GM19324 (cell line): ENCODE data around the gene SYCP2.
A peak's percentile ranks its signal among the peaks of the same experiment; 100 is the strongest.

Experiments
- ATAC-seq: cut with Tn5 transposase; IDR thresholded peaks from one replicate; pipeline ENCODE4 v1.9.1; 2021; ENCODE audit warnings: mild to moderate bottlenecking, moderate library complexity; ENCODE audit not compliant: unreplicated experiment, low FRiP score

Gene SYCP2

DNA sequence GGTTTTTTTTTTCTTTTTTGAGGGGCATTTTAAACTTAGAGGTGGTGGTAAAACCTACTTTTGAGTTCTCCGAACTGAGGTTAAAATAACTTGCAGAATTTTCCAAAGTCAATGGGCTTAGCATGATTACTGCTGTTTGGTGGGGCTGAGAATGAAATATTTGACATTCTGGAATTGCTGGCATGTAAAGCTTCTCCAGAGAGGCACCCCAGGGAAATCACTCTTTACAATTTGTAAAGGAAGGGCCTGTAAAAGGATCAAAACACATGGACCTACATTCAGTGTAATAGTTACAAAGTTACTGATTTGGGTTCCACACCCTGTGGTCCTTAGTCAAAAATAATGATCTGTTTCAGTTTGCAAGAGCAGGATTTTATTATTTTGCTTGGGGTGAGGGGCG is 12.3 kb upstream of the SYCP2 start:
- no peak for ATAC-seq

- ATAC-seq, result no peak
These were observed 11.7 kb upstream of the SYCP2 start for GRCh38 chr20:59945175-59945574.

DNA sequence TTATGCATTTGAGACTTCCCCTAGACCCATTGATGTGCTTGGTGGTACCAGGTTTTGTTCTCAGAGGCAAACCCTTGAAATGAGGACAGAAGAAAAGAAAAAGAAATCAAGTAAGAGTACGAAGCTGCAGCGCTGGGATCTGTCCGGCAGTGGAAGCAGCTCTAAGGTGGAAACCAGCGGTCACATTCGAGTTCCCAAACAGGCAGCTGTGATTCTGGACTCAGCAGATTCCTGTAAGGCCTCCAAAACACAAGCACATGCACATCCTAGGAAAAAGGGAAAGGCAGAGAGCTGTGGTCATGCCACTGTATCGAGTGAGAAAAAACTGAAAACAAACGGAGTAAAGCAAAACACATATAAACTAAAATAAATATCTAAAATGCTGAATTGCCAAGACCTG is 11.3 kb upstream of the SYCP2 start:
- ATAC-seq, result no peak

DNA sequence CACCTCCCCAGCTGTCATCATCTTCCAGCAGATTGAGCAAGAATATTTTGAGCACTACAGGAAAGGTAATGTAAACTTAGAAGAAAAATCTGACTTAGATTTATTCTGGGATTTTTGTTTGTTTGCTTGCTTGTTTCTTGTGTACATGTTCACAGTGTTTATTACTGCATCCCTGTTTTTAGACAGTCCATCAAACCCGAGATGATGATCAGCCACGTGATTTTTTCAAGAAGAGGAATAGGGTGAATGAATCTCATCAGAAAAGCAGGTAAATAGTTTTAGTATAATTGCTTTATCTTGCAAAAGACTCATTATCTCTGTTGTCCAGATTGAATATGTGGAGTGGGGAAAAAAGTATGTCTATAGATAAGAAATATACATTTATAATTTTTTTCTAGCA is 8.8 kb upstream of the SYCP2 start:
- no peak for ATAC-seq

DNA sequence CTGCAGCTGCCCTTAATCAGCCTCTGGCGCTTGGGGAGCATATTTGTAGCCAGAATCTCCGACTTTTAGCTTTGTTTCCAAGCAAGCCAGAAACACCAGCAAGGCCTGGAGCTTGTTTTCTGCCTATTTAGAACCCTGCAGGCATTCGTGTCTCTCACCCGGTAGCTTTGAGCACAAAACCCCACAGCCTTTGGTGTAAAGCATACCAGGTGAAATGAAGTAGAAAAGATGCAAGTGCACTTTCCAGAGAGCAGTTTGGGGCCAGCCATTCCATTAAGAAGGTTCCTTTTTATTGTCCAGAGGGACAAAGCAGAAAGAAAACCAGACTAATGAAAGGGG is 7.5 kb upstream of the SYCP2 start:
- ATAC-seq, result no peak

DNA sequence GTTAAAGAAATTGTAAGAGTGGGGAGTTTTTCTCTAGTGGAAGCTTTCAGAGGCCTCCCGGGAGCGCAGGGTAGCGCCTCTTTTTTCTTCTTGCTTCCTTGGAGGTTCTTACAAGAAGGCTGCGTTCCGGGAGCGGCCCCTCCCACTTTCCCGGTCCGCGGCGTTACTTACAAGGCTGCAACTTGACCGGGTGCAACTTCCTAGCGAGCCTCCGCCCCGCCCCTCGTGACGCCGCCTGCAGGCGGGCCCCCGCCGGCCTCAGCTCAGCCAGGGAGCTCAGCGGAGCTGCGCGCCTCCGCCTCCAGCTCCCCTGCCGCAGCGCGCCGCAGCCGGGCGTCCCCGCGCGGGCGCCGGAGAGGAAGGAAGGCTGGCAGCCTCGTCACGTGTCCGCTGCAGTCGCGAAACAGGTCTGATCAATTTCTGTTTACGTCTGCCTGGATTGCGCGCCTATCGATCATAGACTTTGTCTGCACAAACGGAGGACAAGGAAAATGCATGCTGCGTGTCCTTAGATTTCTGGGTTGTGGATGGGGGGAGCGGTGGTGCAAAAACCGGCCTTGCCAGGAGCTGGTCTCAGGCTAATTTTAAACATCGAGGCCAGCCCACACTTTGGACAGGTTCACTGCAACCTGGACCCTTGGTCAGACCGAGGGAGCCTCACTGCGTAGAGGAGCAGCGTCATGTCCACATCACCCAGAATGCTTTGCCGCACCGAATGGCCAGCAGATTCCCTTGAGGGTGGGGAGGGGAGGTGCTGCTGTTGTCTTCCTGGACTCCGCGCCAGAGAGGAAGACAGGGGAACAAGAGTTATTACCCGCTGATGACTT is 6.9 kb upstream of the SYCP2 start, which contains the start of the genes FAM217B and PPP1R3D:
Gene FAM217B, plus strand, starts transcription at position 261 of the 827 bp plus-strand sequence. CDS start 3,555 bp downstream, outside the sequence.
Gene PPP1R3D, minus strand, starts transcription at position 177 of the 827 bp plus-strand sequence. CDS start 374 bp downstream, outside the sequence.
- peak; percentile 97 for ATAC-seq

DNA sequence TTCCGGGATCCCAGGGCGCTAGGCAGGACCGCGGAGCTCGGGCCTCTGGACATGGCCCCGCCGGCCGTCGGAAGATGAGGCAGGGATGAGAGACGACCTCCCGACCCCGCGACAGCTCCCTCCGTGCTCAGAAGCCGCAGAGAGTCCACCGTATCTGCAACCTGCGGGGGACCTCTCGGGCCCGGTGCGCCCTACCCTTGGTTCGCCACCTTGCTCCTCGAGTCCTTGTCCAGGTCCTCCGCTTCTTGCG is 6.4 kb upstream of the SYCP2 start:
- peak; percentile 31 for ATAC-seq

DNA sequence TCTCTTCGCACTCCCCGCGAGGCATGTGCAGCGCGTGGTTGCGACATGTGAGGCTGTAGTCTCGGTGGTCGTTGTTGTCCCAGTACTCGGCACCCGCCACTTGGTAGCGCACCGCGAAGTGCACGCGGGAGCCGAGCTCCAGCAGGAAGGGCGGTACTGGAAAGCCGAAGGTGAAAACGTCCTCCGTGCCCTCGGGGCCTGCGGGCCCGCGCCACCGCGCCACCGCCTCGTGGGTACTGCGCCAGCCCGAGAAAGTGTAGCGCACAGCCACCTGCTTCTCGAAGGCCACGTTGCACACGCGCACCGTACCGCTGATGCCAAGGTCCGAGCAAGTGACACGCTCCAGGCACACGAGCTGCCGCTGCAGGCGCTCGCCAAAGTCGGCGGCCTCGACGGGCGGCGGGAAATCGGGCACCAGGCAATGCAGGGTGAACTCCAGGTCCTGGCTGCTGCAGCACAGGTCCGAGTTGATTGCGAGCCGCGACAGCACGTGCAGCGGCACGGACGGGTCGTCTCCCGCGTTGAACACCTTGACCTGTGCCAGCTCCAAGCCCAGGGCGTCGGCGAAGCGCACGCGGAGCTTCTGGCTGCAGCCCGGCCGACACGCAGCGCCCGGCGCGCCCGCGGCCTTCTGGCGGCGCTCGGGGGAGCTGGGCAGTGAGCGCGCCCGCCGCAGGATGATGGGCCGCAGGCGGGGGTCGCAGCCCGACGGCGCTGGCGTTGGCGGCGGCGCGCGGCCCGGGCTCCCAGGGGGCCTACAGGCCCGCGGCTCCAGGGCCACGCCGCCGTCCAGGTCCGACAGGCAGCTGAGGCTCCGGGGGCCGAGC is 5.8 kb upstream of the SYCP2 start:
- no peak for ATAC-seq

DNA sequence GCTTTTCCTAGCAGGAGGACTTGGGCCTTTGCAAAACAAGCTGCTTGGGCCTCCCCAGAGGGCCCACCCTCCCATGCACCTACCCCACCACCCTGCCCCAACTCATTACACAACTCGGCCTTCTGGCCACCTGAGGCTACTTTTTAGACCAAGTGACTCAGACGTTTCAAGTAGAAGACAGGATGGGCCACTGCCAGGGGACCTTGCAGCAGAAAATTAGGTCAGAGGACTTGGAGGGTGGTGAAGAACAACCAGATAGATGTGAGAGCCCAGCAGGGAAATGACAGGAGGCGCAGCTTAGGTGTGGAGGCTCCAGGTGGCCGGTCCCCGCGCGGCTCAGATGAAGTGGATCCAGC is 5.2 kb upstream of the SYCP2 start:
- no peak for ATAC-seq

GRCh38 chr20:59938221-59938620 is 4.8 kb upstream of the SYCP2 start:
- no peak for ATAC-seq

DNA sequence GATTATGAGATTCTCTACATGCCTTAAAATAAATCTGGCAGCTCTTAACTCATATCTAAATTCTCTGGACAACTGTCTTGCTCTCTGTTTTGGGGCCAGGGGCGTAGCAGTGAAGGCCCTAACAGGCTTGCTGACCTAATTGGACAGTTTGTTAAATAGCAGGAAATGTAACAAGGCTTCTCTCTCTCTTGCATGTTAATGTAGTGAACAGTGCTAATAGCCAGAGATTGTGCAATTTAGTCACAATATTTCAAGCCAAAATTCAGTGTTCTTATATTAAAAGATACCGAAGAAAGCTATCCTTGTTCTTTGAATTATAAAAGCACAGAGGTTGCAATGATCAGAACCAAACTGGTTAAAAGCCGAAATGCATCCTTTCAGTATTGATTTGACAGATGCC is 3.7 kb upstream of the SYCP2 start:
- ATAC-seq, result no peak

- no peak for ATAC-seq
These were observed 3.0 kb upstream of the SYCP2 start for GRCh38 chr20:59936409-59936808.

DNA sequence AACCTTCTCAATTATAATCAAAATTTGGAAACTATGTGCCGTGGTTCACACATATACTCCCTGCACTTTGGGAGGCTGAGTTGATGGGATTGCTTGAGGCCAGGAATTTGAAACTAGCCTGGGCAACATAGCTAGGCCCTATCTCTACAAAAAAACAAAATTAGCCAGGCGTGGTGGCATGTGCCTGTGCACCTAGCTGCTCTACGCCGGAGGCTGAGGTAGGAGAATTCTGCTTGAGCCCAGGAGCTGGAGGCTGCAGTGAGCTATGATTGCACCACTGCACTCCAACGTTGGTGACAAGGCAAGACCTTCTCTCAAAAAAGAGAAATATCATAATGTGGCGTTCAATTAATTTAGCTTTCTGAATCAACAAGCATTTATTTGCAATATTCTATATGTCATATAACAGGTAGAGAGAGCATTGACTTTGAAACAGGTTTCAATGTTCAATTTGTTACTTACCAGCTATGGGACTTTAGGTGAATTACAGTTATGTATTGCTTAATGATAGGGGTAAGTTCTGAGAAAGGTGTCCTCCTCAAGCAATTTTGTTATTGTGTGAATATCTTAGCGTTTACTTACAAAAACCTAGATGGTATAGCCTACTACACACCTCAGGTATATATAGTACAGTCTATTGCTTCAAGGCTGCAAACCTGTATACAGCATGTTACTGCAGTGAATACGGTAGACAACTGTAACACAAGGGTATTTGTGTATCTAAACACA is 2.2 kb upstream of the SYCP2 start:
- ATAC-seq, result no peak

- ATAC-seq, result peak; percentile 81
These were observed 580 bp upstream of the SYCP2 start for GRCh38 chr20:59933849-59934585.

- ATAC-seq, result no peak
These were observed 681 bp downstream of the SYCP2 start for GRCh38 chr20:59932616-59933295.

DNA sequence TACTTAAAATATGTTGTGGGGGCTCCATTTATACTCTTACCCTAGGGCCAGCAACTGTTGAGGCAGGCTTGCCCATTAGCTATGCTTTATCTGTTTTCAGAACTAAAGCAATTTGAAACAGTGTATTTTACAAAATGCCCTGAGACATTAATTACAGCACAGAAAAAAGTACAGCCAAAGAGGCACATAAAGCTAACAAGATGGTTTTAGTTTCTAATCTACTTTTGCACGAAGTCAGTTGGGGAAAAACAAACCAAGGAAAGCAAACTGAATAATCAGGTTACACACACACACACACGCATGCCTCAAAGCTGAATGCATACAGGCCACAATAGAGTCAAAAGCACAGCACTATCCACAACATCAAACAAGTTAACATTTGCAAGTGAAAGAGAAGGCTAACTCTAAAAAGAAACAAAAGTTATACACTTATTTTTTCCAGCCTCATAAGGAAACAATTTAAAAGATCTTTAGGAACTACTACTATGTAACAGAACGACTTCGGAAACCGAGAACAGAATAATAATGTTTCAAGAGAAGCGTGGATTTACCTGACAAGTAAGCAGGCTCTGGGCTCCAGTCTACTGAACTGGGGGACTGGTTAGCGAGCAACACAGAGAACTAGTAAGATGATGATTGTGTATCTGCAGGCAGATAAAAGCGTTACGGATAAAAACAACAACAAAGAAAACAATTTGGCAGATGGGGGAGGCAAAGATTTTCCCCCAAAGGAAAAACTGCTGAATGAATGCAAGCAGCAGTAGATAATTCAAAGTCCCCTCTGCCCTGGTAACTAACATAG is 1.7 kb downstream of the SYCP2 start:
- ATAC-seq, result no peak

DNA sequence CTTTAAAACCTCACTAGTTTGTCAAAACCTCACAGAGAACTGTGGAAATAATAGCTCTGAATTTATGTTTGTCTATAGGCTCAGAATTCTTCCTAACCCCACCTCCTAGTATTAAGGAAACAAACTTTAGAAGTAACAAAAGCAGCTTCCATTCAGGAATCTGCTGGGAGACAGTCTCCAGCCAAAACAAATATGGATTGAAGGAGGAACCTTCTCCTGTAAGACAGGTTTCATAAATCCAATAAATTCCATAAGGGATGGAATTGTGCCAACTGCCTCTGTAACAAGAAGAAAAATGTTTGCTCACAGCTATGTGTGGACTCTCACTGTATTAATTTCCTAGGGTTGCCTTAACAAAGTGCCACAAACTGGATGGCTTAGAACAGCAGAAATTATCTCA is 7.5 kb downstream of the SYCP2 start:
- ATAC-seq, result no peak

DNA sequence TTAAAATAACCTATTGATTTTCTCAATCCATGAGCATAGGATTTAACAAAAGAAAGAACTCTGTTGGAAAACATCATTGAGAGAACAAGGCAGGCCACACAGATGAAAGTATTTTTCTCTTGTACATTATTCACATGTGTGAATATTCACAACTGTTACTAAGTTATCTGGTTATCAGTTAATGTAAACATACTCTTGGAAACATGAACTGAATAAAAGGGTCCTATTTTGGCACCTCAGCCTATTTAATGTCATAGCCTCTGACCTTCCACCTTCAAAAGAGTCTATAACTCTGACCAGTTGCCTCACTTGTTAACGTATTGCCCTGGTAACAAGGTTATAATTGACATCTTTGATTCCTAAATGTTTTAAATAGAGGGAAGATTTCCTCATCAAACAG is 8.1 kb downstream of the SYCP2 start:
- no peak for ATAC-seq

- ATAC-seq, result no peak
These were observed 9.9 kb downstream of the SYCP2 start for GRCh38 chr20:59923514-59923913.
